ENCODE data around the gene DNMT3A.

DNMT3A gene

GRCh38 chr2:25343187-25343825 is 1.6 kb upstream of the DNMT3A start:
- DNase-seq (ENCODE audit: low spot score), result no peak

- peak; percentile 86 for DNase-seq (ENCODE audit: low spot score)
Observed at GRCh38 chr2:25342372-25343186, 854 bp upstream of the DNMT3A start.

- no peak for DNase-seq (ENCODE audit: low spot score)
Observed at GRCh38 chr2:25341011-25341727, 556 bp downstream of the DNMT3A start.

GRCh38 chr2:25340181-25340921 is 1.4 kb downstream of the DNMT3A start:
- no peak for DNase-seq (ENCODE audit: low spot score)

GRCh38 chr2:25339791-25340180 is 1.9 kb downstream of the DNMT3A start:
- DNase-seq (ENCODE audit: low spot score), result no peak

GRCh38 chr2:25339211-25339674 is 2.5 kb downstream of the DNMT3A start:
- DNase-seq (ENCODE audit: low spot score), result no peak

- DNase-seq (ENCODE audit: low spot score), result no peak
Observed at GRCh38 chr2:25338401-25338800, 3.3 kb downstream of the DNMT3A start.

GRCh38 chr2:25337891-25338290 is 3.8 kb downstream of the DNMT3A start:
- DNase-seq (ENCODE audit: low spot score), result no peak

- DNase-seq (ENCODE audit: low spot score), result no peak
Observed at GRCh38 chr2:25337276-25337675, 4.4 kb downstream of the DNMT3A start.

GRCh38 chr2:25336383-25336841 is 5.3 kb downstream of the DNMT3A start:
- no peak for DNase-seq (ENCODE audit: low spot score)

- DNase-seq (ENCODE audit: low spot score), result no peak
Observed at GRCh38 chr2:25335971-25336370, 5.8 kb downstream of the DNMT3A start.

- no peak for DNase-seq (ENCODE audit: low spot score)
Observed at GRCh38 chr2:25335204-25335603, 6.5 kb downstream of the DNMT3A start.

GRCh38 chr2:25334482-25334881 is 7.2 kb downstream of the DNMT3A start:
- no peak for DNase-seq (ENCODE audit: low spot score)

- no peak for DNase-seq (ENCODE audit: low spot score)
Observed at GRCh38 chr2:25333981-25334380, 7.7 kb downstream of the DNMT3A start.

- DNase-seq (ENCODE audit: low spot score), result no peak
Observed at GRCh38 chr2:25332571-25332970, 9.2 kb downstream of the DNMT3A start.

- no peak for DNase-seq (ENCODE audit: low spot score)
Observed at GRCh38 chr2:25331686-25332365, 9.9 kb downstream of the DNMT3A start.

GRCh38 chr2:25330937-25331336 is 10.8 kb downstream of the DNMT3A start:
- DNase-seq (ENCODE audit: low spot score), result no peak

- no peak for DNase-seq (ENCODE audit: low spot score)
Observed at GRCh38 chr2:25330273-25330672, 11.5 kb downstream of the DNMT3A start.

GRCh38 chr2:25328152-25329085 is 13.3 kb downstream of the DNMT3A start:
- DNase-seq (ENCODE audit: low spot score), result no peak

- no peak for DNase-seq (ENCODE audit: low spot score)
Observed at GRCh38 chr2:25326326-25327013, 15.3 kb downstream of the DNMT3A start.

Measured in AG08395 (cell line).